Stimulated activated naive B cell treated with anti-CD40 and anti-IgM and Interleukin-4, amounts not matched to agents 10 μg/mL and 1 μg/mL and 100 μg/mL, for 72 hours (primary cell): Measurements from ENCODE around the gene CHKB.

Source experiments
- ATAC-seq, 2 donors: fragments of 150-1000 bp; cut with Tn5 transposase; replicated peaks; 2 replicates each; pipeline ENCODE4 v1.10.0; 2021; ENCODE audit warnings: moderate library complexity in 1 of 2
- DNase-seq: peaks from one replicate; pipeline ENCODE4 v3.0.0; 2021
- H3K27ac Mint-ChIP-seq: one replicate; pipeline ENCODE4 v1.8.0; 2022; ENCODE audit warnings: mild to moderate bottlenecking, mixed read lengths
- H3K27me3 Mint-ChIP-seq, 2 donors: one replicate each; pipeline ENCODE4 v1.8.0; 2022; ENCODE audit warnings: mixed read lengths in 2 of 2
- H3K36me3 Mint-ChIP-seq, 2 donors: one replicate each; pipeline ENCODE4 v1.8.0; 2022; ENCODE audit warnings: mixed read lengths in 2 of 2, mild to moderate bottlenecking in 1 of 2
- H3K4me1 Mint-ChIP-seq, 2 donors: one replicate each; pipeline ENCODE4 v1.8.0; 2022; ENCODE audit warnings: mixed read lengths in 2 of 2, mild to moderate bottlenecking in 1 of 2
- H3K4me3 Mint-ChIP-seq, 2 donors: one replicate each; pipeline ENCODE4 v1.8.0; 2022; ENCODE audit warnings: mild to moderate bottlenecking in 2 of 2, mixed read lengths in 2 of 2, moderate library complexity in 1 of 2
- H3K9me3 Mint-ChIP-seq, 2 donors: one replicate each; pipeline ENCODE4 v1.8.0; 2022; ENCODE audit warnings: mixed read lengths in 2 of 2, mild to moderate bottlenecking in 1 of 2

CHKB gene

GRCh38 chr22:50568626-50569025 is 14.0 kb downstream of the CHKB start:
- DNase-seq = no peak
- no peaks in the 10 kb centered on the region for H3K9me3 Mint-ChIP-seq
- H3K4me1 Mint-ChIP-seq = peaks cover 2 to 7% of the 10 kb centered on the region in 2 donors
- no peak for ATAC-seq
- no peak overlapping the region for H3K27ac Mint-ChIP-seq
- H3K27me3 Mint-ChIP-seq = no peaks in the 10 kb centered on the region
- no peak overlapping the region for H3K4me3 Mint-ChIP-seq
- H3K36me3 Mint-ChIP-seq = peaks cover 37 to 49% of the 10 kb centered on the region in 2 donors

GRCh38 chr22:50567721-50568252 is 14.9 kb downstream of the CHKB start:
- Mint-ChIP-seq H3K27ac (no peak overlapping the region), H3K9me3 (no peaks in the 10 kb centered on the region), H3K27me3 (no peaks in the 10 kb centered on the region), H3K4me1 (peaks cover 10 to 14% of the 10 kb centered on the region in 2 donors), H3K36me3 (peaks cover 35 to 47% of the 10 kb centered on the region in 2 donors), H3K4me3 (no peak overlapping the region)
- ATAC-seq (no peak), DNase-seq (no peak)

GRCh38 chr22:50564289-50564688 is 18.4 kb downstream of the CHKB start:
- DNase-seq (no peak), ATAC-seq (no peak)
- H3K4me3 Mint-ChIP-seq = no peak overlapping the region
- H3K36me3 Mint-ChIP-seq = peaks cover 14% of the 10 kb centered on the region in 2 donors
- no peak overlapping the region for H3K27ac Mint-ChIP-seq
- H3K4me1 Mint-ChIP-seq = peaks cover 13 to 15% of the 10 kb centered on the region in 2 donors
- no peaks in the 10 kb centered on the region for H3K9me3 Mint-ChIP-seq
- H3K27me3 Mint-ChIP-seq = no peaks in the 10 kb centered on the region

- DNase-seq (no peak), ATAC-seq (peak; percentile 2 to 5)
- Mint-ChIP-seq H3K9me3 (no peaks in the 10 kb centered on the region), H3K4me3 (peak overlapping the region; percentile 83 to 90), H3K36me3 (peaks cover 7% of the 10 kb centered on the region in 2 donors), H3K27ac (peak overlapping the region; percentile 78), H3K27me3 (no peaks in the 10 kb centered on the region), H3K4me1 (peaks cover 13 to 15% of the 10 kb centered on the region in 2 donors)
These were observed 19.1 kb downstream of the CHKB start for GRCh38 chr22:50563413-50564160.

GRCh38 chr22:50562523-50563412 is 19.9 kb downstream of the CHKB start, which contains the start of gene SYCE3:
SYCE3 (minus strand) TSS chr22:50562919; CDS start chr22:50556405, 6,514 bp downstream.
- ATAC-seq = peak; percentile 96 to 97
- H3K4me3 Mint-ChIP-seq = peak within 1 kb of the TSS; percentile 83 to 90
- no peaks in the 10 kb centered on the region for H3K9me3 Mint-ChIP-seq
- peaks cover 3% of the 10 kb centered on the region in 2 donors for H3K36me3 Mint-ChIP-seq
- H3K27ac Mint-ChIP-seq = peak within 1 kb of the TSS; percentile 84
- DNase-seq = peak; percentile 97
- H3K27me3 Mint-ChIP-seq = no peaks in the 10 kb centered on the region
- H3K4me1 Mint-ChIP-seq = peaks cover 13 to 15% of the 10 kb centered on the region in 2 donors

- ATAC-seq (no peak), DNase-seq (no peak)
- peaks cover 13 to 15% of the 10 kb centered on the region in 2 donors for H3K4me1 Mint-ChIP-seq
- H3K36me3 Mint-ChIP-seq = no peaks in the 10 kb centered on the region
- H3K27ac Mint-ChIP-seq = peak overlapping the region; percentile 84
- H3K9me3 Mint-ChIP-seq = no peaks in the 10 kb centered on the region
- H3K4me3 Mint-ChIP-seq = peak overlapping the region; percentile 49 to 79
- no peaks in the 10 kb centered on the region for H3K27me3 Mint-ChIP-seq
These were observed 21.0 kb downstream of the CHKB start for GRCh38 chr22:50561401-50562358.

GRCh38 chr22:50560034-50560433 is 22.6 kb downstream of the CHKB start:
- Mint-ChIP-seq H3K9me3 (no peaks in the 10 kb centered on the region), H3K4me3 (no peak overlapping the region), H3K27ac (no peak overlapping the region), H3K36me3 (no peaks in the 10 kb centered on the region), H3K4me1 (peaks cover 13 to 15% of the 10 kb centered on the region in 2 donors), H3K27me3 (no peaks in the 10 kb centered on the region)
- DNase-seq (no peak), ATAC-seq (no peak)

- no peak for ATAC-seq
- H3K9me3 Mint-ChIP-seq = no peaks in the 10 kb centered on the region
These were observed 25.9 kb downstream of the CHKB start for GRCh38 chr22:50556703-50557102.

GRCh38 chr22:50553310-50553709 is 29.3 kb downstream of the CHKB start:
- ATAC-seq = no peak
- no peaks in the 10 kb centered on the region for H3K27me3 Mint-ChIP-seq
- H3K4me3 Mint-ChIP-seq = no peak overlapping the region
- no peak overlapping the region for H3K27ac Mint-ChIP-seq
- no peak for DNase-seq
- no peaks in the 10 kb centered on the region for H3K36me3 Mint-ChIP-seq
- H3K9me3 Mint-ChIP-seq = no peaks in the 10 kb centered on the region
- H3K4me1 Mint-ChIP-seq = peaks cover 2 to 16% of the 10 kb centered on the region in 2 donors

More at GRCh38 chr22:50556703-50557102, 25.9 kb downstream of the CHKB start:
- no peaks in the 10 kb centered on the region for H3K36me3 Mint-ChIP-seq
- no peak for DNase-seq
- H3K4me1 Mint-ChIP-seq = peaks cover 0 to 5% of the 10 kb centered on the region in 2 donors
- H3K27ac Mint-ChIP-seq = no peak overlapping the region
- H3K27me3 Mint-ChIP-seq = no peaks in the 10 kb centered on the region
- no peak overlapping the region for H3K4me3 Mint-ChIP-seq

- H3K4me3 Mint-ChIP-seq = no peak overlapping the region
- no peaks in the 10 kb centered on the region for H3K9me3 Mint-ChIP-seq
- H3K36me3 Mint-ChIP-seq = no peaks in the 10 kb centered on the region
- DNase-seq (no peak), ATAC-seq (no peak)
- H3K27me3 Mint-ChIP-seq = no peaks in the 10 kb centered on the region
- H3K27ac Mint-ChIP-seq = no peak overlapping the region
- H3K4me1 Mint-ChIP-seq = peaks cover 5 to 28% of the 10 kb centered on the region in 2 donors
These were observed 31.4 kb downstream of the CHKB start for GRCh38 chr22:50551160-50551752.

- peak overlapping the region; percentile 80 for H3K27ac Mint-ChIP-seq
- no peaks in the 10 kb centered on the region for H3K36me3 Mint-ChIP-seq
- no peaks in the 10 kb centered on the region for H3K9me3 Mint-ChIP-seq
- DNase-seq (no peak), ATAC-seq (no peak)
- peak overlapping the region in 1 of 2 donors; percentile 6 for H3K4me3 Mint-ChIP-seq
- H3K4me1 Mint-ChIP-seq = peaks cover 6 to 28% of the 10 kb centered on the region in 2 donors
- no peaks in the 10 kb centered on the region for H3K27me3 Mint-ChIP-seq
These were observed 32.3 kb downstream of the CHKB start for GRCh38 chr22:50550395-50550794.

GRCh38 chr22:50548921-50549790 is 33.5 kb downstream of the CHKB start:
- no peaks in the 10 kb centered on the region for H3K36me3 Mint-ChIP-seq
- peak overlapping the region; percentile 84 for H3K27ac Mint-ChIP-seq
- peaks cover 9 to 39% of the 10 kb centered on the region in 2 donors for H3K4me1 Mint-ChIP-seq
- H3K27me3 Mint-ChIP-seq = no peaks in the 10 kb centered on the region
- no peaks in the 10 kb centered on the region for H3K9me3 Mint-ChIP-seq
- DNase-seq (no peak), ATAC-seq (peak; percentile 31 to 33)
- peak overlapping the region; percentile 66 to 77 for H3K4me3 Mint-ChIP-seq
